B cell (primary cell): ENCODE results near the gene ATP8B3. TPM values are rescaled to one million over a fixed set of nuclear protein-coding genes. Genes with fewer than 3 reads are reported as not detected.

ENCODE experiments used
- ATAC-seq: fragments of 200-7000 bp; cut with Tn5 transposase; one replicate; pipeline ENCODE4 v1.10.0; 2021; ENCODE audit warnings: low read depth, mild to moderate bottlenecking, moderate number of reproducible peaks, moderate library complexity
- CTCF ChIA-PET: fragments of 350-600 bp; sonication (Branson Sonifier 250); formaldehyde crosslinking; loops from one replicate; lab custom pipeline; 2021; ENCODE audit warnings: antibody characterized with exemption, inconsistent platforms; lab: Charles Lee
- POLR2A ChIA-PET: fragments of 350-600 bp; sonication (Branson Sonifier 250); formaldehyde crosslinking; loops from one replicate; lab custom pipeline; 2021; ENCODE audit warnings: antibody characterized with exemption; lab: Charles Lee
- DNase-seq: peaks from one replicate; pipeline ENCODE4 v3.0.0; 2013
- H2AFZ ChIP-seq: 2 replicates; pipeline ENCODE4 v1.6.1; 2012; ENCODE audit warnings: mild to moderate bottlenecking, low read depth, low read length; ENCODE audit not compliant: insufficient read depth, poor library complexity, severe bottlenecking
- H3K27ac ChIP-seq, 2 donors: 1 replicate in 1 of 2; 2 replicates in 1 of 2; pipeline ENCODE4 v1.5.1; 2012 to 2013; ENCODE audit warnings: low read length in 2 of 2, mild to moderate bottlenecking in 2 of 2, moderate library complexity in 1 of 2
- H3K27me3 ChIP-seq, 4 experiments: fragments of 200-600 bp in 1 of 4; sonication (generic) in 1 of 4; replicated peaks in 1 of 4; 1 replicate in 2 of 4; 2 replicates in 2 of 4; pipeline versions ENCODE4 v1.6.1 to v1.7.0; 2013 to 2016; ENCODE audit warnings: low read length in 3 of 4, mild to moderate bottlenecking in 2 of 4, mixed read lengths in 1 of 4, moderate library complexity in 1 of 4; ENCODE audit not compliant: insufficient read depth in 4 of 4, control insufficient read depth in 3 of 4; ENCODE audit errors: control extremely low read depth in 1 of 4
- H3K36me3 ChIP-seq, 2 experiments: replicated peaks in 1 of 2; 1 replicate in 1 of 2; 2 replicates in 1 of 2; pipeline versions ENCODE4 v1.6.1 to v1.7.1; 2013; ENCODE audit warnings: low read length in 1 of 2; ENCODE audit not compliant: insufficient read depth in 2 of 2, control insufficient read depth in 1 of 2; ENCODE audit errors: control extremely low read depth in 1 of 2, extremely low read depth in 1 of 2
- H3K4me1 ChIP-seq, 2 donors: fragments of 200-600 bp in 1 of 2; sonication (generic) in 1 of 2; 1 replicate in 1 of 2; 2 replicates in 1 of 2; pipeline versions ENCODE4 v1.5.1 to v1.6.1; 2013 to 2017; ENCODE audit warnings: low read length in 2 of 2; ENCODE audit not compliant: control insufficient read depth in 2 of 2, insufficient read depth in 2 of 2
- H3K4me2 ChIP-seq: replicated peaks from 2 replicates; pipeline ENCODE3; 2012; ENCODE audit warnings: mild to moderate bottlenecking, low read depth, low read length; ENCODE audit not compliant: poor library complexity, severe bottlenecking
- H3K4me3 ChIP-seq, 5 experiments: fragments of 200-600 bp in 1 of 5; sonication (generic) in 1 of 5; 1 replicate in 3 of 5; 2 replicates in 2 of 5; pipeline versions ENCODE4 v1.5.1 to v1.7.0; 2011 to 2016; ENCODE audit warnings: low read length in 4 of 5, mild to moderate bottlenecking in 4 of 5, low read depth in 2 of 5, control low read depth in 1 of 5, moderate library complexity in 1 of 5; ENCODE audit not compliant: insufficient read depth in 1 of 5; ENCODE audit errors: control extremely low read depth in 1 of 5, extremely low read depth in 1 of 5
- H3K79me2 ChIP-seq: fragments of 200-600 bp; sonication (generic); one replicate; pipeline ENCODE4 v1.6.0; 2016; ENCODE audit warnings: low read length; ENCODE audit not compliant: control insufficient read depth, insufficient read depth
- H3K9ac ChIP-seq: fragments of 200-600 bp; sonication (generic); 2 replicates; pipeline ENCODE4 v1.6.1; 2017; ENCODE audit warnings: mild to moderate bottlenecking, low read length, moderate library complexity
- H3K9me3 ChIP-seq, 3 donors: one replicate each; pipeline versions ENCODE4 v1.6.1 to v1.7.1; 2013; ENCODE audit warnings: low read length in 2 of 3; ENCODE audit not compliant: control insufficient read depth in 2 of 3, insufficient read depth in 1 of 3; ENCODE audit errors: control extremely low read depth in 1 of 3
- H4K20me1 ChIP-seq: 2 replicates; pipeline ENCODE4 v1.6.0; 2012; ENCODE audit warnings: mild to moderate bottlenecking, low read length; ENCODE audit not compliant: insufficient read depth, control insufficient read depth, poor library complexity, severe bottlenecking
- H3K27ac Mint-ChIP-seq: one replicate; pipeline ENCODE4 v1.8.0; 2021; ENCODE audit warnings: mixed read lengths
- H3K27me3 Mint-ChIP-seq: one replicate; pipeline ENCODE4 v1.8.0; 2021; ENCODE audit warnings: mixed read lengths
- H3K4me1 Mint-ChIP-seq: one replicate; pipeline ENCODE4 v1.8.0; 2021; ENCODE audit warnings: mixed read lengths
- H3K4me3 Mint-ChIP-seq: one replicate; pipeline ENCODE4 v1.8.0; 2021; ENCODE audit warnings: mixed read lengths
- H3K9me3 Mint-ChIP-seq: one replicate; pipeline ENCODE4 v1.8.0; 2022; ENCODE audit warnings: mixed read lengths; ENCODE audit not compliant: insufficient read depth
- EZH2 ChIP-seq: IDR thresholded peaks from 2 replicates; pipeline ENCODE4 v1.6.1; 2012; ENCODE audit warnings: borderline replicate concordance, low read depth, mild to moderate bottlenecking, moderate library complexity, low read length; ENCODE audit not compliant: insufficient read depth, poor library complexity, severe bottlenecking
- WGBS: methylation state at CpG from one replicate; pipeline ENCODE4 v1.1.5; 2013; ENCODE audit warnings: missing lambda C conversion rate; ENCODE audit not compliant: insufficient coverage; 5-methylcytosine and 5-hydroxymethylcytosine counted together
- intact Hi-C: fragments of 100-400 bp; cut with micrococcal nuclease; formaldehyde crosslinking; loops from one replicate; pipeline ENCODE4 v1.10.0; 2022
- polyA plus RNA-seq: library from polyadenylated mRNA; depleted of rRNA; stranded (reverse); fragments of >200 nt; gene quantifications from 2 replicates; pipeline ENCODE4 v1.2.3, GENCODE V29; 2012
- total RNA-seq, 2 donors: library from RNA; stranded (reverse); fragments of 120-200 nt in 1 of 2; gene quantifications; 1 replicate in 1 of 2; 2 replicates in 1 of 2; pipeline versions ENCODE4 v1.2.3 to v1.2.4, GENCODE V29; 2013 to 2022
- TF ChIP-seq, protein P1 (sequence below): fragments of 200-600 bp; IDR thresholded peaks from one replicate; pipeline ENCODE4 v1.8.0; 2022; ENCODE audit warnings: antibody characterized with exemption, mild to moderate bottlenecking

Gene ATP8B3
- total and polyA plus RNA-seq, 2 donors (not counting 1 experiment from before 2014, with no cell fraction given), result 0.89 to 5.1 TPM

DNA sequence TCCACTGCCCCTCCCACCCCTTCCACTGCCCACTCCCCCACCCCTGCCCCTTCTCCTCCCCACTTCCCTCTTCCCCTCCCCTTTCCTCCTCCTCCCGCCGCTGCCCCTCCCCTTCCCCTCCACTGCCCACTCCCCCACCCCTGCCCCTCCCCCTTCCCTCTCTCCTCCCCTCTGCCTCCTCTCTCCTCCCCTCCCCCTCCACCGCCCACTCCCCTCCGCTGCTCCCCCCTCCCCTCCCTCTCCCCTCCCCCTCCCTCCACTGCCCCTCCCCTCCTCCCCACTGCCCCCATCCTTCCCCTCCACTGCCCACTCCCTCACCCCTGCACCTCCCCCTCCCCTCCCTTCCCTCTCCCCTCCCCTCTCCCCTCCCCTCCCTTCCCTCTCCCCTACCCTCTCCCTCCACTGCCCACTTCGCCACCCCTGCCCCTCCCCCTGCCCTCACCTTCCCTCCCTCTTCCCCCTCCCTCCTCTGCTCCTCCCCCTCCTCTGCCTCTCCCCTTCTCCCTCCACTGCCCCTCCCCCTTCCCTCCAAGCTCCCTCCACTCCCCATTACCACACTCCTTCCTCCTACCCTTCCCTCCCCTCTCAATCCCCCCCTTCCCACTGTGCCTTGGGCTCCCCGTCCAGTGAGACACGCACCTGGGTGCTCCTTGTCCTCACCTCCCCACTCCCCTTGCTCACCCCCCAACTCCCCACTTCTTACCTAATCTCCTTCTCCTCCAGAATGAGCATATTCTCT lies 21.9 kb downstream of the ATP8B3 start:
- Histone ChIP-seq H3K79me2 (no peaks in the 10 kb centered on the region), H4K20me1 (no peaks in the 10 kb centered on the region), H3K4me3 (no peak overlapping the region), H3K27ac (no peak overlapping the region), H3K36me3 (no peaks in the 10 kb centered on the region), H3K4me2 (no peak overlapping the region), H3K9ac (no peak overlapping the region), H3K9me3 (peaks cover 0 to 8% (median 0%) of the 10 kb centered on the region in 3 donors), H2AFZ (no peak overlapping the region), H3K27me3 (peaks cover 0 to 32% (median 2%) of the 10 kb centered on the region in 4 experiments), H3K4me1 (peaks cover 0 to 3% of the 10 kb centered on the region in 2 donors)
- 42% methylated on average over 2 of the region's 7 CpGs for WGBS
- intact Hi-C loops, result no loop called here
- Mint-ChIP-seq H3K27ac (no peak overlapping the region), H3K9me3 (no peaks in the 10 kb centered on the region), H3K4me3 (no peak overlapping the region), H3K27me3 (peaks cover 8% of the 10 kb centered on the region), H3K4me1 (no peaks in the 10 kb centered on the region)
- DNase-seq (no peak), ATAC-seq (no peak)
- POLR2A ChIA-PET, result no interaction called here
- CTCF ChIA-PET, result interaction anchor here (0.6 kb wide), 1 partner anchor 63 kb away, joined by 3 read pairs; no protein-coding TSS in a partner anchor
- TF ChIP-seq EZH2, result no peak
- TF ChIP-seq, protein P1, sequence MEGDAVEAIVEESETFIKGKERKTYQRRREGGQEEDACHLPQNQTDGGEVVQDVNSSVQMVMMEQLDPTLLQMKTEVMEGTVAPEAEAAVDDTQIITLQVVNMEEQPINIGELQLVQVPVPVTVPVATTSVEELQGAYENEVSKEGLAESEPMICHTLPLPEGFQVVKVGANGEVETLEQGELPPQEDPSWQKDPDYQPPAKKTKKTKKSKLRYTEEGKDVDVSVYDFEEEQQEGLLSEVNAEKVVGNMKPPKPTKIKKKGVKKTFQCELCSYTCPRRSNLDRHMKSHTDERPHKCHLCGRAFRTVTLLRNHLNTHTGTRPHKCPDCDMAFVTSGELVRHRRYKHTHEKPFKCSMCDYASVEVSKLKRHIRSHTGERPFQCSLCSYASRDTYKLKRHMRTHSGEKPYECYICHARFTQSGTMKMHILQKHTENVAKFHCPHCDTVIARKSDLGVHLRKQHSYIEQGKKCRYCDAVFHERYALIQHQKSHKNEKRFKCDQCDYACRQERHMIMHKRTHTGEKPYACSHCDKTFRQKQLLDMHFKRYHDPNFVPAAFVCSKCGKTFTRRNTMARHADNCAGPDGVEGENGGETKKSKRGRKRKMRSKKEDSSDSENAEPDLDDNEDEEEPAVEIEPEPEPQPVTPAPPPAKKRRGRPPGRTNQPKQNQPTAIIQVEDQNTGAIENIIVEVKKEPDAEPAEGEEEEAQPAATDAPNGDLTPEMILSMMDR, result no peak
